ENCODE results near the gene MOB3A.

The MOB3A gene

DNA sequence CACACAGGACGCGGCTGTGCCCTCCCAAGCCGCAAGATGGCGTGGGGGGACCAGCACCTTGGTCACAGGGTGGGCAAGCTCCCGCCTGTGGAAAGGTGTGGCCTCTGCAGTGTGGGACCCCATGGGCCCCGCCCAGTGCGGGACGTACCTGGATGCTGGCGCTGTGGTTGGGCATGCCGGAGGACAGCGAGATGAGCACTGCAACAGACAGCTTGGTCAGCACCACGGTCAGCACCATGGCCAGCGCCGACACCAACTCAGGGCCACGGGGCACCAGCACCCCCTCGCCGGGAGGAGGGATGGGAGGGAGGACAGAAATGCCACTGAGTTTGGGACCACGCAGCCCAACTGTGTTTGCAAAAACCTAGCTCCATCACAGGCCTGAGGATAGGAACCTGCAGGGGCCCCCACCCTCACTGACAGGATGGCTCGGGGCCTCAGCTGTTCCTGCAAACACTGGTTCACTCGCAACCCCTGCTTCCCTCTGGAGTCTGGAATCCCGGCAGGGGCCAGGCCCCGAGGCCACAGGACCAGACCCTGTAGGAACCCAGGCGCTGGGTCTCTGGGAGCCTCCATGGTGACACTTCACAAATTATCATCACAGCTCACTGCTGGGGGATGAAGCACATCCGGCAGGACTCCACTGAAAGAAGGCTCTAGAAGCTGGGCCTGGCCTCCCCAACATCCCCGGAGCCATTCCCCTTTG is 27.7 kb upstream of the MOB3A start:
- DNase-seq = peak; percentile 71

DNA sequence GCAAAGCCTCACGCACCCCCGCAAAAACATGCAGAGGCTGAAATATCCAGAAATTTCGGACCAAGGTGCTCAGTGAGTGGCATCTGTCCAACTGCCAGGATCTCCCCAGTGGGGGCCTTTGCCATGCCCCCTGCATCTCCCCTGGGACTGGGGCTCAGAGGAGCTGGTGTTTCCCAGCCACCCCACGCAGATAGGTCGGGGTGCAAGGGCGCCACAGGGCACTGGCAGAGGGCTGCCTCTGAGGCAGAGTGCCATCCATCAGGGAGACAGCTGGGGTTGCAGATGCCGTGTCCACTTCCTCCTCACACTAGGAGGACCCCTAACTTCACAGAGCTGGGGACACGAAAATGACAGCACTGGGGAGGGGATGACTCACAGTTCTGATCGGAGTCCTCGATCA is 26.9 kb upstream of the MOB3A start:
- no peak for DNase-seq

DNA sequence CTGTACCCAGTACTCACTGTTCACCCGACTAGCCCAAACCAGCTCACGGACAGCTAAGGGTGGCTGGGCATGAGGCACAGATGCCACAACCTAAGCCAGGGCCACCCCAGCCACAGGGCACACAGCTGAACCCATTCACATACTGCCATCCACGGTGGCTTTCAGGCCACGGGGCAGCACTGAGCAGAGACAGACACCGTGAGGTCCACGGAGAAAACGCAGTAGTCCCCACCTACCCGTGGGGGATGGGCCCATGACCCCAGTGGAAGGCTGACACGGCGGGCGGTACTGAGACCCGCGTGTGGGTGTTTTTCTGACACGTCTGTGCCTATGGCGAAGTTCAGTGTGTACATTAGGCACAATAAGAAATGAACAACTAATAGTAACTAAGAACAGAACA is 26.1 kb upstream of the MOB3A start:
- no peak for DNase-seq

DNA sequence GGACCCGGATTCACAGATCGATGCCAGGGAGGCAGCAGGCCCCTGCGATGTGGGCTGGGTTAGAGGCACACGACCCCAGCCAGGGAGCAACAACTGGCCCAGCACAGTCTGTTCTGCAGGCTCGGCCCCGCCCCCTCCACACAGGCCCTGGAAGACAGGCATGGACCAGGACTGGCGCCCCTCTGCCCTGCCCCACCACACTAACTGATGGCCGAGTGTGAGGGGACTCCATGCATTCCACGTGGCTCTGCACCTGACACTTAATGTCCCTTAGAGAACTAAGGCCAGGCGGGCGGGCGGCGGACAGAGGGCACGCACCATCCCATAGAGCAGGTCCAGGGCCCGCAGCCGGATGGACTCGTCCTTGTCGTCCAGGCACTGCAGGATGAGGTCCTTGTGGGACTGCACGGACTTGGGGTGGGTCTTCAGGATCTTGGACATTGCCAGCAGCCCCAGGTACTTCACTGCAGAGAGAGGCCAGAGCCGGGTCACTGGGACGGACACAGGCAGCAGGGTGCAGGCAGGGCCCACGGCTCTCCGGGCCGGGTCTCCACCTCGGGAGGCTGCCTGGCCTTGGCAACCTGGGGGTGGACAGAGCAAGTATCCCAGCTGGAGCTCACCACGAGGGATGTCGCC is 25.4 kb upstream of the MOB3A start:
- DNase-seq = no peak

DNA sequence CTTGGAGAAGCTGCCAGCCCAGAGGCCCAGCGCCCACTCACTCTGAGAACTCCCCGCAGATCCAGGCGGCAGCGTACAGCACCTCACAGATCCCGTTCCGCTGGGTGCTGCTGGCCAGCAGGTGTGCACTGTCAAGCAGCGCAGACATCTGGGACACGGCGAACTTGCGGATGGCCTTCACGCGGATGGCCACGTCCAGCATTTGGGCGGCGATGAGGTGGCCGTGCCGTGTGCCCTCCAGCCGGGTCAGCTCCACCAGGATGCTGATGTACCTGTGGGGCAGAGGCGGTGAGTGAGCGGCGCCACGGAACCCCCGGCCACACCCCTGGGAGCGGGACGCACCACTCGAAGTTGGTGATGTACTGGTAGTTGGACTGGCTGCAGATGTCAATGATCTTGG is 24.7 kb upstream of the MOB3A start:
- no peak for DNase-seq

DNA sequence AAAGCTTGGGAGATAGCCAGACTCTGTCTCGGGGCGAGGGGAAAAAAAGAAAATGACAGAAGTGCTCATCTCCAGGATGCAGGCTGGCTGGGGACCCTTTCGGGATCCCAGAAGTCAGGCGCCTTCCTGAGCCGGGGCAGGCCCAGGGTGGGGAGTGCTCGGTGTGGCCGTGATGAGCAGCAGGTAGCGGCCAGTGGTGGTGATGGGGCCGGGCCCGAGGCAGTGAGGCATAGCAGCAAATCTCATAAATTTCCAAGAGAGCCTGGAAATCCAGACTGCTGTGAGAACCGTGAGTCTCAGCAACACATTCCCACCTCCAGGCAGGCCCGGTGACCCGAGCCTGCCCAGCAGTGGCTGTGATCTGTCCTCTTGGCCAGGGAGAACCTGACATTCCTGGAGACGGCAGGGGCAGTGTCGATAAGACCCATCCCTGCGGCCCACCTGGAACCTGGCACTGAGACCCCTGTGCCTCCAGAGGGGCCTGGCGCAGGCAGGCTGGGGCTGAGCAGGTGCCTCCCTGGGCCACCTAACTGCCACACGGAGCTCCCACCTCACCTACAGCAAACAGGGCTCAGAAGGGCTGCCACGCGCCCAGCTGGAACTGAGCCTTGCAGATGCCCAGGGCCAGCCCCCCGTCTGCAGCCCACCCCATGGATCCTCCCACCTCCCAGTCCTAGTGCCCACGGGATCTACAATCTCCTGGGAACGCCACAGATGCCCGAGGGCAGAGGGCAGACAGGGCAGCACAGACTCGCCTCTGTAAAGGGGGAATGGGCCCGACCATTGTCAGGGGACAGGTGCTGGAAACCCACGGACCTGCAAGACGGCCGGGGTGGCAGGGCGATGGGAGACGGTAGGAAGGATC is 24.0 kb upstream of the MOB3A start:
- DNase-seq = no peak

DNA sequence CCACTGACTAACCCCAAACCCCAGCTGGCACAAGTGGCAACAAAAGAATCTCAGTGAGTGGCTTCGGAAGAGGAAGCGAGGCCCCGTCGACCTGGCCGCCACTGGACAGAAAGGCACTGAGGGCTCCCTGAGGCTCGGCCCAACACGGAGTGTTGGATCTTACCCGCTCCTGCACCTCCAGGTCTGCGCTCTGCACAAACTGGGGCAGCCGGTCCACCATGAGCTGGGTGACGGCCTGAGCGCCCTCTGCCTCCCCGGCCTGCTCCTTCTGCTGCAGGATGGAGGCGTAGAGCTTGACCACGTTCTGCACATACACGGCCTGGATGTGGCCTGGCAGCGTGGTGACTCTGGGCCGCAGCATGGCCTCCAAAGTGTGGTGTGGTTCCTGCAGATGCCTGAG is 22.3 kb upstream of the MOB3A start:
- no peak for DNase-seq

DNA sequence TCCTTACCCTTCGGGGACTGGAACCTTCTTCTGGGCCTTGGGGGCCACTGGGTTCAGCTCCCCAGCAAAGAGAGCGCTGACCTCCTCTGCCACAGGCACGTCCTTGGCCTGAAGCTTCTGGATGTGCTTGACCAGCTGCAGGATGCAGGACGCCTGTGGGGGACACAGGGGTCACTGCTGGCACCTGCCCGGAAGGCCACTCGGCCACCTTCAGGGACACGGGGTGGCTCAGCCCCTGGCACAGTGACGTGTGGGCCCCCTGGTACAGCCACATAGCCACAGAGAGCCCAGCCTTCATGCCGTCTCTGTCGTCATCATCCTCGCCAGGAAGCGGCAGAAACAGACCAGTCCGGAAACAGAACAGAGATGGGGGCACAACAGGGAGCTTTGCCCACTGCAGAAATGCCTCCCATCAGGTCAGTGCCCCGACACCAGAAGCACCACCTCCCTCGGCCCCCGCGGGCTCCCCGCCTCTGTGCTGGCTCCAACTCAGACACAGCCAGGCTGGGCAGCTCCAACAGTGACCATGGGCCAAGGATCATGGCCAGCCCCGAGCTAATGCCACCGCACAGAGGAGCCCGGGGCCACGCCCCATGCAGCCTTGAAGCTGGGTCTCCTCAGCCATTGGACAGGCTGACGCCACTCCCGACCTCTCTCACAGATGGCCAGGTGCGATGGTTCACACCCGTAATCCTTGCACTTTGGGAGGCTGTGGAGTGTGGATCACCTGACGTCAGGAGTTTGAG is 21.3 kb upstream of the MOB3A start:
- no peak for DNase-seq

DNA sequence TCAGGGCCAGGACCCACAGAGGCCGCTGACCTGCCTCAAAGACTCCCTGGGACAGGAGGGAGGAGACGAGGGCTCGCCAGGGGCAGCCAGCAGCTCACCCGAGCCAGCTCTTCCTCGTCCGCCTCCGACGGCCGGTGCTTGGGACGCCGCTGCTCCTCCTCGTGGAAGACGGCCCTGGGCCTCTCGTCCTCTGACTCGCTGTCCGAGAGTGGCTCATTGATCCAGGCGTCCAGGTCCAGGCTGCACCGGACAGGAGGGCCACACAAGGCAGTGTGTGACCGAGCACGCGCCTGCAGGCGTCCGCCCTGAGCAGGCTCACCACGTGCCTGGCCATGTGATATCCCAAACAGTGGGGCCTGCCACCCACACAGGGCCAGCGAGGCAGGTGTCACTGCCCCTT is 20.4 kb upstream of the MOB3A start:
- DNase-seq = no peak

DNA sequence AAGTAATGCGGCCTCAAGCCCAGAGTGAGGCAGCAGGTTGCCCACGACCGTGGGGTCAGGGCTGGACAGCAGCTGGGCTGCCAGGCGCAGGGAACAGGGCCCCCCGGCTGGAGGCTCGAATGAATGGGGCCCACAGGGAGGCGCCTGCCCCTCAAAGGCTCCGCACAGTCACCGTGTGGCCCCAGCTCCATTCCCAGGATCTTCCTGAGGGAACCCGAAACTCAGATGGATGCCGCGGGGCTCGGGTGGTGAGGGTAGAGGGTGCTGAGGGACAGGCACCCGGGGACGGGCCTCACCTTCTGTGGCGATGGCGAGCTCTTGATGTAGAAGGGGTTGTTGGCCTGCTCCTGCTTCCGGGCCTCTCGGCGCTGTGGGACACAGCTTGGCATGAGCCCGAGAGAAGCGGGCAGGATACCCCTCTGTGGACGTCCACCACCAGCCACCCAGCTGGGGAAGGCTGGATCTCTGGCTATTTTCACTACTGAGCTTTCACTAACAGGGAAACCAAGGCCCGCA is 19.8 kb upstream of the MOB3A start:
- no peak for DNase-seq

DNA sequence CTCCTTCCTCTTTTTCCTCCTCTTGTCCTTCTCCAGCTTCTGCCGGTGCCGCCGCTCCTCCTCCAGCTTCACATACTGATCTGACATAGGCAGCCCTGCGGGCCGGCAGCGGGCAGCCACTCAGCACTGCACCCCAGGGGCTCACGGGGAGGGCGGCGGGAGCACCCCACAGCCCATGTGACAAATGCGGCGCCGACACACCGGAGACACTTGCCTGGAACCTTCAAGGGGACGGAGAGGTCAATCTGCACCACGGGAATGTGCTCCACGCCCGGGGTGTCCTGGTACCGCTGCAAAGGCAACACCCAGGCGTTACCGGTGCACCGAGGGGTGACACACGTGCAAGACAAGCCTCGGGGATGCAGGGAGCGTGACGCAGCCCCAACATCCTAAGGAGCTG is 19.2 kb upstream of the MOB3A start:
- DNase-seq = no peak

DNA sequence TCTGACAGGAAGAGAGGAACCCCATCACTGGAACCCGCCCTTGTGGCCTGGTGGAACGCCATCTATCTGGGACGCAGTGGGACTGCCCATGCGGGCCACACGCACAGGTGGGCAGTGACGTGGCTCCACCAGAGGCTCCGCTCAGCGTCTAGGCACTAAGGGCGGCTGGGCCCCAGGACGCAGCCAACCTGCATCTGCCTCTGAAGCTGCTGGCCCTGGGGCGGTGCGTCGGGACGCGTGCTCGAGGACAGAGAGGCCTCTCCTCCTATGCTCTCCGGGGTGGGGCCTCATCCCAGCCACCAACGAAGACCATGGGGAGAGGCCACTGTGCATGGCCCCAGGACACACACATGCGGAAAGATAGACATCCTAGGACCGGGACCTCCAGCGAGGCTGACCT is 18.7 kb upstream of the MOB3A start:
- DNase-seq = no peak

DNA sequence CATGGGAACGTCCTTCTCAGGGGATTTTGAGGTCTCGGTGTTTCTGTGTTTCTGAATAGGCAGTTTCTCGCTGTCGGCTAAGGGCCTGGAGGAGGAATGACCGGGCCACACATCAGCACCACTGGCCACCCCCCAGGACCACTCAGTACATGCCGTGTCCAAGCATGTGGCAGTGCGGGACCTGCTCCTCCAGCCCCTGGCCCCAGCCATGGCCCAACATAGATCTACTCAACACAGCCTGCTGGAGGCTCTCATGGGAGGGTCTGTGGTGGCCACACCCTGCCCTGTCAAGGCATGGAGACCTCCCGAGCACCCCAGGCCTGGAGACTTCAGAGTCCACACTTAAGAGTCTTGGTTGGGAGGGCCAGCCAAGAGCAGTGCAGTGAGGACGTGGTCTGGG is 18.1 kb upstream of the MOB3A start:
- no peak for DNase-seq

DNA sequence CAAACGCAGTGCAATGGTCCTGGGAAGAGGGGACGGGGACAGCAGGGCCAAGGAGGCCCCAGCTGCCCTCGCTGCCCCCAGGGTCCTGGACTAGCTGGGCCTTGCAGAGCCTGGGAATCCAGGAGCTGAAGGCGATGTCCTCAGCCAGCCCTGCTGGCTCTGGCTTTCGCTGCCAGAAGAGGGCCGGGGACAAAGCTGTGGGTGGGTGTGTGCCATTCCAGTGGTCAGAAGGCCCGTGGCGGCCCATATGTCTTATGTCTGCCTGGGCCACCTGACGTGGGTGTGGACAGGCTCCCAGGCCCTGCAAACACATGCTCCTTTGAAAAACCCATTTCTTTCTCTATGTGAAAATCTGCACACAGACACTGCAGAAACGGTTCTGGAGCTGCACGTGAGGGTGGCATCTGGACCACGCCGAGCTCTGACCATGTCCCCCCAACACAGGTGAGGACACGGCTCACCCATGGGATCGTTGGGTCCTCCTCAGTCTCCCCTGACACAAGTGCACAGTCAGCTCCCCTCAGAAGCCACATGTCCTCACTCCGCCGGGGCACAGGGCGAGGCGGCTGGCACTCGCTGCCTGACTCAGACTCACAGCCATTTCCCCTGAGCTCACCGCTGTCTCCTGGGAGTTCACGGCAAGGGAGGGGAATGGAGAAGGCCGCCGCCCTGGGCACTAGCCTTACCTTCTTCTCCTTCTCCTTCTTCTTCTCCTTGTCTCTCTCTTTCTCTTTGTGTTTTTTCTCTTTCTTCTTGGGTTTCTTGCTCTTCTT is 17.5 kb upstream of the MOB3A start:
- DNase-seq = no peak

DNA sequence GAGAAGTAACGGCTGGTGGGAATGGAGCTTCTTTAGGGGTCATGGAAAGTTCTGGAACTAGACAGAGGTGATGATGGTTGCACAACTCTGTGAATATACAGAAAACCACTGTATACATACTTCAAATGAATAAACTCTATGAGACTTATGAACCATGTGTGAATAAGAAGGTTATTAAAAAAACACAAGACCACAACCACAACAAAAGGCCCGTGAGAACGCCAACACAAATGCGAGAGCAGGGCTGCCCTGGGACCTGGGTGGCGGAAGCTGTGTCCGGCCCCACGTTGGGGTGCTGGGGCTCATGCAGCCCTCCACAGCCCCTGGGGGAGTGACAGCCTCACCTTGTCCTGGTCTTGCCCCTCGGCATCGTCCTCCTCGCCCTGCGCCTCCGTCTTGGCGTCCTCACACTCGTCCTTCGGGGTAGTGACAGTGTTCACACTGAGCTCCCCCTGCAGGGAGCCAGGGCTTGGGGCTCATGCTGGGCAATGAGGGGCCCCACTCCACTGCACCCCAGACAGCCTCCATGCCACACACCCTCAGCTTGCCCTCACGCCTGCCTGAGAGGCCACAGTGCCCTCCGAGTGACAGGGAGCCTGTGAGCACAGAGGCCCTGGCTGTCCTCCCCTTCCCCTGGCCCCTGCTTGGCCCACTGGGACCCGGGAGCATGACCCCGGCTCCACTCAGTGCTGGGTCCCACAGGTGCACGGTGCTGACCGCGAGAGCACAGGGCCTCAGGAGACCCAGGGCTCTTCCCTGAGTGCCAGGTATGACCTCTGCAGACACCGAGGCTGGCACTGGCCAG is 16.6 kb upstream of the MOB3A start:
- DNase-seq = no peak

DNA sequence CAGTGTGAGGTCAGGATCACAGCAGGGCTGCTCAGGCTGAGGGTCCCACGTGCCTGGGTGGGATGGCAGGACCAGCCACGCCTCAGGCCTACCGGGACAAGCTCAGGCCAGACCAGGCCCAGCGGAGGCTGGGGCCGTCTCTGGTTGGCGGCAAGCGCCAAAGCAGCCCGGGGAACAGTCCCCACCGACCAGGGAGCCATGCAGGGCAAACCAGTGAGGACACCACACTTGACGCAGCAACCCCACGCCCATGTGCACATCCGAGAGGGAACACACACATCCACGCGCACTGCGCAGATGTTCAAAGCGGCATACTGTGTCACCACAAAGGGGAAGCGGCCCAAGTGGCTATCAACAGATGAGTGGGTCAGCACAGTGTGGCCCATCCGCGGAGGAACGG is 15.8 kb upstream of the MOB3A start:
- no peak for DNase-seq

DNA sequence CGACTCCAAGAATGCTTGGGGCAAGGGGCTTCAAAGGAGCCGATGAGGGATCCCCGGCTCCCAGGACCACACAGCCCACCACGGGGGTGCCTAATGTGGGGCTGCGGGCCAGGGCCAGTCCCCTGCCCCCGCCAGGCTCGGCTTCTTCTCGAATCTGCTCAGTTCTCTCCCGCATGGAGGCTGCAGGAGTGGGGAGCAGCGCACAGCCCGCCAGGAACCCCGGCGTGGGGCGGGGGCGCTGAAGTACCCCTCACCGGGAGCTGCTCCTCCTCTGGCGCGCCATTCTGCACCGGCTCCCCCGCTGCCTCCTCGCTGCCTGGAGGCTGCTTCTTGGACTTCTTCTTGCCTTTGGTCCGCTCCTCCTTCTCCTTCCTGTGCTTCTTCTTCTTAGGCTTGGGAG is 15.3 kb upstream of the MOB3A start:
- no peak for DNase-seq

DNA sequence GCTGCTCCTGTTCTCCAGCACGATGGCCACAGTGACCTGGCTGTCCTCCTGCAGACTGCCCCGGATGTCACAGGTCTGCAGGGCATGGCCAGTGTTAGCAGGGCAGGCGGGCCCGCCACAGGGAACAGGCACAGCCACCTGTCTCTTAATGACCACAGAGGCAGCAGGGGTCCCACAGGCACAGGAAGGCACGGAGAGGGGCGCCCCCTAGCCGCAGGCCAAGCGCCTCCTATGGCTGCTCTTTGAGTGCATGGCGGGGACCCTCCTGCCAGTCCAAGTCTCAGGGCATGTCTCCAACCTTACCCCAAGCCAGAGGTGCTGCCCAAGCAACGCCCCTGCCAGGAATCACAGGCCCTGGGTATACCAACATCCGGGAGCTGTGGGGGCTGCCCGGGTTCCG is 14.7 kb upstream of the MOB3A start:
- DNase-seq = no peak

DNA sequence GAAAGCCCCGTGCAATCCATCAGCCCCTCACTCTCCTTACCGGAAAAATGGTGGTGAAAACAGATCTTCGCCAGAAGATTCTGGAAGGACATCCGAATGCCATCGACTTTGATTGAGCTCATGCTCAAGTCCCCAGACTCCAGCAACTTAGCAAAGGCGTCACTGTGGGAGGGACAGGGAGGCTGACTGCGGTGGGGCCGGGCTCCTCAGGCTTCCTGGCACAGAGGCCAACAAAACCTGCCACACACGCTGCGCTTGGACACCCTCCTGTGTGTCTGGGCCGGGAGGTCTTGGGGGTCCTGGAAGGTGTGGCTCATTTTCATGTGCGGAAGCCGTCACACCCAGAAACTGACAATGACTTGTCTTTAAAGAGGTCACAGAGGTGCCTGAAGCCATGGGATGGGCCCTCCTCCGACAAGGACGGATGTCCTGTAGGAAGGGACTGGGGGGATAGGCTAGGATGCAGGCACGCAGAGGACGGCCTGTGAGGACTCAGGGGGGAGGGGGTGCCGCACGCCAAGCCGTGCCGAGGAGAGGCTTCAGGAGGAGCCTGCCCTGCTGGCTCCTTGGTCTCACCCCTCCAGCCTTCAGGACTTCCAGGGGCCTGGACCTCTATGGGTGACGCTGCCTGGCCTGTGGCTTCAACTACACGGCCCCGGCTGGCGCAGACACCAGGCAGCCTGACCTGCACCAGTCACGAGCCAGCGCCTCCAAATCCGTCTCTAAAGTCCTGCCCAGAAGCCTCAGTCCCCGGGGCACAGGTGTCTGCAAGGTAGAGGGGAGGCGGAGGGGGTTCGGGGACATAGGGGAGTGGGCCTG is 13.1 kb upstream of the MOB3A start:
- no peak for DNase-seq

DNA sequence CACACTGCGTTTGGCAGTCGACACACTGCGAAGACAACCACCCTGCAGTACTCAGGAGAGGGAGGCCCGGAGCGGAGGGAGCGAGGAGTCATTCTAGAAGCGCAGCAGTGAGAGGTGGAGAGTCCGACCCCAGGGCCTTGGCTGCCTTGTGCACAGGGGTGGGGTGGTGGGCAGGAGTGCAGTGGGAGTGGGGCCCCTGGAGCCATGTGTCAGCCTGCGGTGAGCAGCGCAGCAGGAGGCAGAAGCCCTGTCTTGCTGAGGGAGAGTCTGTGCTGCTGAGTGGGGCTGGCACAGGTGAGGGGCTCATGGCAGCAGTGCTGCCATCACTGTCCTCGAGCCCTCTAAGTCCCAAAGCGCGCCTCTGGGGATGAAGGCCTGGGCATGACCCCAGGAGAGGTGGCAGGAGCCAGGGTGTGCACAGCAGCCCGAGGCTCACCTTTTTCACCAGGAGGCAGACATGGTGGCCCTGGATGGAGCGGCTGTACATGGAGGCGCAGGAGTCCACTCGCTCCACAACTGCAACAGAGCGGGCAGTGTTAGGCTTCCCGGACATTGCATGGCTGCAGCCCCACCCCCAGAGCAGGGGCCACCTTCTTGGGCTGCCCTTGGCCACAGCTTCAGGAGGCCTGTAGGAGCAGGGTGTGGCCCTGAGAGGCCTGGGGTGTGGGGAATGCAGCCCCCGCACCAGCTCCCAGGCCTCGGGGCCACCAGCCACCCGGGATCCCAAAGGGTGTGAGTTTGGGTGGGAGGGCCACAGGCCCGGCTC is 12.3 kb upstream of the MOB3A start:
- no peak for DNase-seq

Measured in islet precursor cell (in vitro differentiated cells).